Suppressor macrophage treated with lipopolysaccharide for 1 hour (primary cell): Measurements from ENCODE around the gene FAM78A.
"Not testable (repeated sequence)": the region's sequence is repeated elsewhere in the genome, so short reads cannot be mapped to it uniquely, and the experiment has no call there.

Experiments used
- DNase-seq, 3 donors: peaks; one replicate each; pipeline ENCODE4 v3.0.0-alpha.2; 2020 to 2022

The FAM78A gene

DNA sequence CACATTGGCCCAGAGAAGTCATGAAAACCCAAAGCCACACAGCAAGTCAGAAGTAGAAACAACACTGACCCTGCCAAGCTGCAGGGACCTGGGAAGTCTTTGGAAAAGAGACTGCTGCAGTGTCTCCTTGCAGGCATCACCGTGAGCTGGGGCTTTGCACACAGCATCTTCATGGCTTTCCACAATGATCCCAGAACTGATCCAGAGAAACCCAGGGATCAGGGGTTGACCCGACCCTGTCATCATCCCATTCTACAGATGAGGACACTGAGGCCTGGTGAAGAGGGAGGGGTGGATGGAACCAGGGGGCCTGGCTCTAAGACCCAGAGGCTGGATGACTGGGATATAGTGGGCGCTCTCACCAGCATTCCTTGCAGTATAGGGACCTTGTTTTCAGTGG is 4.3 kb upstream of the FAM78A start:
- no peak for DNase-seq

DNA sequence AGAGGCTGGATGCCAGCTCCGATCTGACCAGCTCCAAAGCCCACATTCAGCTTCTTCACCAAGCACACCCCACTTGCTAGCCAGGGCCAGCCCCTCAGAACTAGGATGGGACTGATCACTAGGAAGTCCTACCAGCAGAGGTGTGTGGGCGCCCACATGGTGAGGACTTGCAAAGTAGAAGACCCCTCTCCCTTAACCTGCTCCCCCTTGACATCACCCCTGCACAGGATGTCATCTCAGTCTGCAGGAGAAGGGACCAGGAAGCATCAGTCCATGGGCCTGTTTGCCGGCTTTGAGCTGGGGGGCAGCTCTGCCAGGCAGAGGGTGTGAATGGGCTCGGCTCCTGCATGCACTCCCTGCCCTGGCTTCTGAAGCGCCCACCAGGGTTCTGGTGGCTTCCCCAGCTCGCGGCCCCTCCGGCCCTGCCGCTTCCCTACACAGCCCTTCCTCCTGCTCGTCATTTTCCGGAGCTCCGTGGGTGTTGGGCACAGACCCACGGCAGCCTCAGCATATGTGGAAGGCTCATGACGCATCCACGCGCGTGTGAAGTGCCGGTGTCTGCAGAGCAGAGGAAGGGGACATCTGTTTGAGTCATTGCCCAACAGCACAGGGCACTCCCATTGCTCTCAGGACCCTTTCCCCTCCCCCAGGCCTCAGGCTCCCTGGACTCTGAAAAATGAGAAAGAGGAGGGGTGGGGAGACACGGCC is 3.7 kb upstream of the FAM78A start:
- peak; percentile 83 to 87 (median 87) for DNase-seq

DNA sequence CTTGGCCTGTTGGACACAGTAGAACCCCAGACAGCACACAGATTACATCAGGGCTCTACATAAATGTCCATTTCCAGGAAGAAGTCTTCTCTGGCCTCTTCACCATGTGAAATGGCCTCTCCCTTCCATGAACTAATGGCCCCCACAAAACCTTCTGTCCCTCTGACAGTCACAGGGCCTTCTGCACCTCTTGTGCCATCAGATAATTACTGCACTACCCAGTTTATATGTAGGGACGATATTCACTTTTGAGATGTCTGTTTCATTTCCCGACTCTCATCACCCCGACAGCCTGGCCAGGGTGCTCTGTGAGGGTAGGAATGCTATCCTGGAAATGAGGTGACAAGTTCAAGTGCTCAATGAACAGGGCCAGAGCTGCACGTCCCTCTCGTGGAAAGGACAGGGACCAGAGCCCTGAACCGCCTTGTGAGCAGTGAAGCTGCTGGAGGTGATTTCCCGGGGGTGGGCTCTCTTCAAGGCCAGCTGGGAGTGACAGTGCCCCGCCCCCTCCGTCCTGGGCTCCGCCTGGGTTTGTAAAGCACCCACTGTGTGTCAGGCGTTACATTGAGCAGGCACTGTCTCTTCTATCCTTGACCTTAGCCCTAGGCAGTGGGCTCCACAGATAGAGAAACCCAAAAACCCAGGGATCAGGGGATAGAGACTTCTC is 3.0 kb upstream of the FAM78A start:
- no peak for DNase-seq

DNA sequence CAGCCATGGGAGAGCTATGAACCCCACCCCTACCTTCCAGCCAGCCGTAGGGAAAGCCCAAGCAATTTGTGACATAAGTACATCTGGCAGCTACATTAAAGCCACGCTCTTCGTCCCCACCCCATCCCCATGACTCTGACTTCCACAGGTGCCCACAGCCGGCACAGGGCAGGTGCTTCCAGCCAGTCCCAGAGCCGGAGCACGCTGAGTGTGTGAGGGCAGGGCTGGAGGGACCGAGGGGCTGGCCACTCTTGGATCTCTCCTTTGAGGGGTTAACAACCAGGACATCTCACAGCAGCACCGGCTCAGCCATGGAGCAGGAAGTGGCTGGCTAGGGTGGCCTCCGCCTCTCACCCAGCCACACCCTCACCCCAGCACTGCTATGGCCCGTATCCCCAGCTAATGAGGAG is 2.4 kb upstream of the FAM78A start:
- DNase-seq: no peak

DNA sequence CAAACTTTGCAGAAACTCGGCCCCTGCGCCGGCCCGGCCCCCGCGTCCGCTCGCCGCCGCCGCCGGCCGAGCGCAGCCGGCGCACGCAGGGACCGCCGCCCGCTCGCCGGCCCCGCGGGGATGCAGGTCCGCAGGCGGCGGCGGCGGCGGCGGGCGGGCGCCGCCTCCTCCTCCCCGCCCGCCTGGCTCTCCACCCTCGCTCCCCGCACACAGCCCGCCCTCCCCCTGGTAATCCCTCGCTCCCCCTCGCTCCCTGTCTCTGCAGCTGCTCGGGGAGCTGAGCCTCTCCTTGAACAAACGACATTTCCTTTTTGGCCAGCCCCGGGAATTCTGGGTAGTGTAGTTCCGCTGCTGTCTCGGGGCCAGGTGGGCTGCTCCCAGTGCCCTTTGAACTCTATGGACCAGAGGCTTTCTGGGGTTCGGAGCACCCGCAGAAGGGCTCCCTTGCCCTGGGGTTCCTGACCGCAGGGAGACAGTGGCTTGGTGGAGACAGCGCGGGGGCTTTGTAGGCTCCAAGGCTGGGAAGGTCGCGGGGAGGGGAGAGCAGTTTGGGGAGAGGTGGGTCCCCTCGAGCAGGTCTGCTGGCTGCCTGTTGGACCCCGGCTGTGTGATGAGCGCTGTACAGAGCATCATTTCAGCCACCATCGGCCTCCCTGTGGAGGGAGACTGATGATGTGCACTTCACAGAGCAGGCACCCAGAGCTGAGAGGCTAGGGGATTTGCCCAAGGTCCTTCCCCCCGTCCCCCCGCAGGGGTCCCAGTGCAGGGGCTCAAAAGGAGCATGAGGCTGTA is 1.8 kb upstream of the FAM78A start:
- peak; percentile 73 to 87 (median 85) for DNase-seq

DNA sequence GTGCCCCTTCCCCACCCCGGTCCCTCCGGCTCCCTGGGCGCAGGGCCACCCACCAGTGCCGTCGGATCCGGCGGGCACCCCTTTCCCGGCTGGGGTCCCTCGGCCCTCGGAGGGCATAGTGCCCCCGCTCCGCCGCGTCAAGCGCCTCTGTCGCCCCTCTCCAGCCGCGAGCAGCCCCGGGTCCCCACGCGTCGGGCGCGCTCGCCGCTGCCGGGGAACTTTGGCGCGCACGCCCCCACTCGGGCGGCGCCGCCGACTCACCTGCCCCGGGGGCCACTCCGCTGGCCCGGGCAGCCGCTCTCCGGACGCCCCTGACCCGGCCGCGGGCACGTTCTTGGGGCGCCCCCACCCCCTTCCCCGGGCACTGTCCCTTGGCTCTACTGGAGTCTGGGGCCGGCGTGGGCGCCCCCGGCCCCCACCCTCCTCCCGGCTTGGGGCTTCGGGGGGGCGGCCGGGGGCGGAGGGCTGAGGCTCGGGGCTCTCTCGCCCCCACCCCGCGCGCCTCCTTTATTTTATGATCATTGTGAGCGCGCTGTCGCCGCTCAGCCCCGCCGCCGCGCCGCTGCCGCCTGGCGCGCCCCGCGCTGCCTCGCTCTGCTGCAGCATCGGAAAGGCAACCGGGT is 1.1 kb upstream of the FAM78A start:
- DNase-seq: peak in 2 of 3 donors; percentile 23 to 50

DNA sequence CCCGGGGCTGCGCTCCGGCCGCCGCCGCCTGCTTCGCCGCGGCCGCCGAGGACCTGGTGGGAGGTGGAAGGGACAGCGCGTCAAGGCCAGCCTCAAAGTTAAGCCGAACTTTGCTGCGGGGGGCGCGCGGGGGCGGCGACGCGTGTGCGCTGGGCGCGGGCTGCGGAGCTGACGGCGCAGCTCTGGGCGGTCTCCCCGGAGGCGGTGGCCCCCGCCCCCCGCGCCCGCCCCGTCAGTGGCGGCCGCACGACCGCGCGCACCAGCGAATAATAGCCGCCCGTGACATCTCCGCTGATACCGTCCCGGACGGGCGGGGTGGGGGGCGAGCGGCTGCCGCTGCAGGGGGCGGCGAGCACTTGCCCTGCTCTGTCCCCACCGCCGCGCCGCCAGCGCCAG is 579 bp upstream of the FAM78A start:
- DNase-seq: peak in 2 of 3 donors; percentile 44 to 65

DNA sequence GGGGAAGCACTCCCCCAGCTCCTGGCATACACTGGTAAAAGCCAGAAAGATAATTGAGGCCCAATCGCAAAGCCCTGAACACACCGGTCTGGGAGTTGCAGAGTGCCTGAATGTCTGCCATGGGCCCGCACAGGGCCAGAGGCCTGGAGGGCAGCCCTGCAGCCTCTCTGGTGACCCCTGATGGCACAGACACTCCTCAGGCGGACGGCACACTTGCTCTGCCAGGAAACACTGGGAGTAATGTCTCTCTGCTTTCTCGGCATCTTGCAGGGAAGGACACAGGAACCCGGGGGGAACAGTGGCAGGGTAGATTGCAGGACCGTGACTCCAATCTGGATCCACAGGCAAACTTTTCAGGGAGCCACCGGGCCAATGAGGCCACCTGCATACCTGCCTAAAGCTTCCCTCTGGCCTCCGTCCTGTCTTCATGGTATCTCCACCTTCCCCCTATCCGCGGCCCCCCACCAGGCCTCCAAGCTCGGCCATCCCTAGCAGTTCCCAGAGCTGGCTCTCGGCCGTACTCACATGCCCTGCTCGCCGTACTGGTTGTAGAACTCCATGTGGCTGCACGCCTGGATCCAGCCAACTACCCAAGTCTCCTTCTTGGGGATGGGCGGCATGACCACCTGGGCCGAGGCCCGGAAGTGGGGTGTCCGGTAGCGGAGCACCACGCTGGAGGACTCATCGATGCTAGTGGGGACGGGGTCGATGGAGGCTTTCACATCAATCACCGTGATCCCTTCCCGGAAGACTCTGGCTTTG is 797 bp downstream of the FAM78A start:
- DNase-seq: peak; percentile 67 to 75 (median 75)

DNA sequence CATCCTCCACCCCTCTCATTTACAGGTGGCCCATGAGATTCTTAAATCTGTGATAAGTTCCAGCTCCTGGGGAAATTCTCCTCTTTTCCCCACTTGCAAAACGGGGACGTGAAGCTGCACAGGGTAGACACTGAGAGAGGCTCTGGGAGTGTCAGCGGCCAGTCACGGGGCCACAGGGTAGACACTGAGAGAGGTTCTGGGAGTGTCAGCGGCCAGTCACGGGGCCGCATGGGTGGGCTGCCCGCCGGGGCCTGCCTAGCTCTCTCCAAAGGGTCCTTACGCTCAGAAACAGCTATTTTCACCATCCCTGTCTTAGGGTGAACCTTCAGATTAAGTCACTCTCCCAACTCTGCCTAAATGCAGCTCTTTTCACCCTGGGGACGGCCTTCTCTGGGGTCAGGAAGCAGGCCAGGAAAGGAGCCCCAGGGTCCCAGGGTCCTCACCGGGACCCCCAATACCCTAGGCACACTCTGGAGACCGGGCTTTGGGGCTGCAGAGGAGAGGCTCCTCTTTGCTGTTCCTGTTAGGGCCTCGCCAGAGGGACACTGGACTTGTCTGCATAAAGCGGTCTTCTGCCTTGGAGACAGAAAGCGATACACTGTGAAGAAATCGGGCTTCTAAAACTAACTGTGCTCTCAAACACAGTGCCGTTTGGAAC is 1.5 kb downstream of the FAM78A start:
- DNase-seq: peak; percentile 74 to 84 (median 75)

DNA sequence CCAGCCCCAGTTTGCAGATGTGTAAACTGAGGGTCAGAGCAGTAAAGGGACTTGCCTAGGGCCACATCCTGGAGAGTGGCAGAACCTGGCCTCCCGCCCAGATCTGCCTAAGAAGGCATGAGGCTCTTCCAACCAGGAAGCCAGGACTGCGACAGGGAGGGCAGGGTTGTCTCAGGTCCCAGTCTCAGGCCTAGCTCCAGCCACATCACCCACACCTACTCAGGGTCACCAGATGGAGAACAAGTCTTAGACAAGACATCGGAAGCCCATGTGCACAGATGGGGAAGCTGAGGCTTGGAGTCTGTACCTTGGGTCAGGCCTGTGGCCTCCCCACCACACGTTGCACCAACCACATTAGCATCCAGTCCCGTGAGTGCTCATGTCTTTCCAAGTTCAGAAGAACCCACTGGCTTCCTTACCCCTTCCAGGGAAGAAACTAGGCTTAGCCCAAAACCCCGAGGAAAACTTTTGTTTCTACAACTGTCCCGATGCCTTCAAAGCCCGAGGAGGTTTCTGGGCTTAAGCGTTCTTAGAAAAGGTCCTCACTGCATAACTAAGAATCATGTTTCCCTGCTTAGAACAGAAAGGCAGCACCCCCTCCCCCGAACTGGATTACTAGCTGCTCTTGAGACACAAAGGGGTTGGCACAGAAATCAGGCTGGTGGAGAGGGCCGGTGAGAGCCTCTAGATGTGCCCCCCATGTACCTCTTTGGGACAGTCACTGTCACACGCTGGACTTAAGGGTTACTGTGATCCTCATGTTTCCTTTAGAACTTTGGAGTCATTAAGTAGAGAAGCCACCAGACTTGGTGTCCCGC is 2.2 kb downstream of the FAM78A start:
- DNase-seq: peak; percentile 50 to 71 (median 61)

DNA sequence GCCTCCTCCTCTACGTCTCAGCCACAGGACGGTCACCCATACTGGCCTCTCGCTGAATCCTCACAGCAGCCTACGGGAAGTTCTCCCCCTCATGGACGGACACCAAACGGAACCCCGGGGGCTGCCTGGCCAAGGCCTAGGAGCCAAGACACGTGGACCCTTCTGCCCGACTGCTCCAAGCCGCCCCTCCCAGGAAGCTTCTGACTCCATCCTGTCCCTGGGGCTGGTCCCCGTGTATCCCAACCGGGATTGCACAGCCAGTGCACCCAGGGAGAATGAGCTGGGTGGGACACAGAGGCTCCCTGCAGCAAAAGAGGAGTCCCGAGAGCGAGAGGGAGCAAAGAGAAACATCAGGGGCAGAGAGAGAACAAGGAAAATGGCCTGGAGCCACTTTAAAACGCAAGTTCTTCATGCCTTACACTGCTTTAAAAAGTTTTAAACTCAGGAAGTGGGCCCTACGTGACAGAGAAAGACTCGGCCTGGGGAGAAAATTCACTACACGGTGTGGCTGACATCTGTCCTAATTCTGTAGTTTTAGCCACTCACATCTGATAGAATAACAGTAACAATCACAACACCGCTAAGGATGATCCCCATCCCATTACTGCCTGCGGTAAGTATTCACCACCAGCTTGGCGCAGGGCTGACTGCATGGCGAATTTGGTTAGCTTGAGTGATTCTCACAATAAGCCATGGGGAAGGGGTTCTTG is 3.0 kb downstream of the FAM78A start:
- DNase-seq: peak; percentile 70 to 82 (median 72)

DNA sequence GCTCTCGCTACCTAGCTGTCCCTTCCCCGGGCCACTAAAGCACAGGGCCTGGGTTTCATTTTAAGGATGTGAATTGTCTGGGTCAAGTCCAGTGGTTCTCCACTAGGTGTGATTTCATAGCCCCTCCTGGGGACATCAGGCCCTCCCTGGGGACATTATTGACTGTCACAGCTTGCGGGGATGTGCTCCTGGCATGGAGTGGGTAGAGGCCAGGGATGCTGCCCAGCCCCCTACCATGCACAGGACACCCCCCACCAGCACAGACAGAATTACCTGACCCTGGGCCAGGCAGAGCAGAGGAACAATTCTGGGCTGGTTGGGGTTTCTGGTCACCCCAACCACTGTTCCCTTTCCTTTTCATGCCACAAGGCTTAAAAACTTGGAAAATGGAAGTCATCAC is 4.1 kb downstream of the FAM78A start:
- no peak for DNase-seq

DNA sequence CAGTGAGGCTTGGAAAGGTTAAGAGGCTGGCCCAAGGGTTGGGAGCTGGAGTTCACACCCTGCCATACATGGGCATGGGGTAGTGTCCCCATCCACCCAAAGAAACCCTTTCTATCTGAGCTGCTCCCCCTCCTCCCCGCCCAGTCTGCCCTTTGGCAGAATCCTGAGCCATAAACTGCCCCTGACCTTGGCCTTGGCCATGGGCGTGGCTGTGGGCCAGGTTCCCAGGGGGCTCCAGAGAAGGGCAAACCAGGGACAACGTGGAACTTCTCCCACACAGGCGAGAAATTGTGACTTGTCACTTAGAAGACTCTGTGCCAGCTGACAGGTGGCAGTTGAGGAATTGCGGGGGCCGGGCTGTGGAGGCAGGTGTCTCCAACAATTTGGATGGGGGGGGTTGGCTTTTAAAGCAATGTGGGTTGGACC is 4.8 kb downstream of the FAM78A start:
- no peak for DNase-seq

DNA sequence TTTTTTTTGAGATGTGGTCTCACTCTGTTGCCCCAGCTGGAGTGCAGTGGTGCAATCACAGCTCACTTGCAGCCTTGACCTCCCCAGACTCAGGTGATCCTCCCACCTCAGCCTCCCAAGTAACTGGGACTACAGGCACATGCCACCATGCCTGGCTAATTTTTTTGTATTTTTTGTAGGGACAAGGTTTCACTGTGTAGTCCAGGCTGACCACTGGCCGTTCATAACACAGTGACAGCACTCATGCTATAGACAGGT is 5.4 kb downstream of the FAM78A start:
- DNase-seq: not testable (repeated sequence)

DNA sequence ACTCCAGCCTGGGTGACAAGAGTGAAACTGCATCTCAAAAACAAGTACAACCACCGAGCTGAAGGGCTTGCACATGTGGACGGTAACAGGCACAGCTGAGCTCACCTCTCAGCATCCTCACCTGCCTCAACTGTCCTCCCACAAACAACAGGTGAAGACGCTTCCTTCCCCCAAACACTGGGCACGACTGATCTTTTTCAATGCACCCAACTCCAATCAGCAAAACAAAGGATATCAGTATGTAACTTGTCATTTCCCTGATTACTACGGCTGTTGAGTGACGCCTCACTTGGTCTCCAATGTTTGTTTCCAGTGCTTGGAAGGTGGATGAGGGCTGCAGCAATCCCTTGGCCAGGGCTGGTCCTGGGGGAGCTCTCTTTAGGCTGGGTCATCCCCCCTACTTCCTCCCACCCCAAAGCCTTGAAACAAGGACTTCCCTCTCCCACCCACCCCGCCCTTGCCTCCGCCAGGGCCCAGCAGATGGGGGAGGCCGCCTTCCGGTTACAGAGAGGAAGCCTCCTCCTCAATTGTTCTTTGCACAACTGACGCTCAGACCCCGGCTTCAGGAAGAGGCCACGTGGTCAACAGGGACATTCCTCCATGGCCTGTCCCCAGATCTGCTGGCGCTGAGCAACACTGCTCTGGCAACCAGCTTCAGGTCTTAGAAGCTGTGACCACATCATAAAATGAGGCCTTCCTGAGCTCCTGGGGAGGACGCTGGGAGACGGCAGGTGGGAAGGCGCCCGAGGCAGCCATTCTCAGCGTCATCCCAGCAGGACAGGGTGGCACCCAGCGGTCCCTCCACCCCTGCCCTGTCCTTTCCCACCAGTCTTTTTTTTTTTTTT is 5.9 kb downstream of the FAM78A start:
- DNase-seq: peak; percentile 94 to 95 (median 95)

DNA sequence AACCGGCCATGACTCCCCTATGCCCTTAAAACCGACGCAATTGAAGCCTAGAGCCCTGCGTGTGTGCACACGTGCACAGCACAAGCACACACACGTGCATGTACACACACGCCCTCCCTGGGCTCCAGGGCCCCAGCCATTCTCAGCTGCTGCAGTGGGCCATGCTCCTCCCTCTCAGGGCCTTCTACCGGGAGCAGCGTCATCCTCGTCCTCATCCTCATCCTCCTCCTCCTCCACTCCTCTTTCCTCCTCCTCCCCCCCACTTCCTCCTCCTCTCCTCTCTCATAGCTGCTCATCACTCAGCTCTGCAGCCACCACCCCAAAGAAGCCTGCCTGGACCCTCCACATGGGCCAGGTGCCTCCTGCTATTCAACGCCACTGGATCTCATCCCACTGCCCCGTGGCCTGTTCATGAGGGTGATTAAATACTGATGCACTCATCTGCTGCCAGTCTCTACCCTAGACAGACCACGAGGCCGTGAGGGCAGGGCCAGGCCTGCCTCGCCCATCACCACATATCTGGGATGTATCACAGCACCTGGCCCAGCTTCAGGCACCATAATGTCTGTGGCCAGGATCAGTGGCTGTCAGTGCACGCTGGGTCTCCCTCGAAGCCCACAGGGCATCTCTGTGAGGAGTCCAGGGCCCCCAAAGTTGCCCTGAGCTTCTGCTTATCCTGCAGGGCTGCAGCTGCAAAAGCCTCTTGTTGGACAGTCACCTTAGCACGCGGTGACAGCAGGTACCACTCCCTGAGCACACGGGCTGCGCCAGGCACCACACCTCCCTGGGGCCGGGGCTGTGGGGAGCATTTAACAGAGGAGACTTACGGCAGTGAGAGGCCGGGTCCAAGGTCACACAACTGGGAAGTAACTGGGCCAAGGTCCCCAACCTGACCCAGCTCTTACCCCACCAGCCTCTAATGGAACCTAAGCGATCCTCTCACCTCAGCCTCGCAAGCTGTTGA is 9.8 kb downstream of the FAM78A start:
- DNase-seq: no peak

DNA sequence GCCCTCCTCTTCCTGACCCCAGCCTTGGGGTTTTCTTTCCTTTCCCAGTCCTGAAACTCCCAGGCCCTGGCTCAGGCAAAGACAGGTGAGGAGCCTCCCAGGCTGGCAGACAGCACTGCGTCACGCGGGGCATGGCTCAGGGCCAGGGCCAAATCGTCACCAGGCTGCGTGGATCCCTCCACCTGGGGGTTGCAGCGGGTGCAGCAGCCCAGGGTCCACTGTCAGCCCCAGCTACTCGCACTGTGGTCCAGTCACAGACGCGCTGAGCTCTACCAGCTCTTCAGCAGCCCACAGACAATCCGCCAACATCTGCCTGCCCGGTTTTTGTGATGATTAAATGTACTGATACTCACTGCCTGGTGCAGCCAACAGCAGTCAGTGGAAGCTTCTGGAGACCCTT is 12.1 kb downstream of the FAM78A start:
- no peak for DNase-seq

DNA sequence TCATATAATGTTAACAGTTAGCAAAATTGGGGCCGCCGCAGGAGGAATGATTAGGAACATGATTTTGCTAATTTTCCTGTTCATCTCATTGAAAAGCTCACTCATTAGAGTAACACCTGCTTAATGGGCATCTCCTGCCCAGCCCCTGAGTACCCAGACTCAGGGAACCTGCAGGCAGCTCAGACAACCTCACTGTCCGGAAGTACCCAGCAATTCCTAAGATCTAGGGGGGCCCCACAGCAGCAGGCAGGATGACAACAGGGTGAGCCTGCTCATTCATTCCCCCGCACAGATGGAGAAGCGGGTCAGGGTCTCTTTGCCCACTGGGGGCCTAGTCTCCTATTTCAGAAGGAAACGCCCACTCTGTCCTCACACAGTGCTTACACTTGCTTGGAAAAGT is 12.6 kb downstream of the FAM78A start:
- DNase-seq: no peak

DNA sequence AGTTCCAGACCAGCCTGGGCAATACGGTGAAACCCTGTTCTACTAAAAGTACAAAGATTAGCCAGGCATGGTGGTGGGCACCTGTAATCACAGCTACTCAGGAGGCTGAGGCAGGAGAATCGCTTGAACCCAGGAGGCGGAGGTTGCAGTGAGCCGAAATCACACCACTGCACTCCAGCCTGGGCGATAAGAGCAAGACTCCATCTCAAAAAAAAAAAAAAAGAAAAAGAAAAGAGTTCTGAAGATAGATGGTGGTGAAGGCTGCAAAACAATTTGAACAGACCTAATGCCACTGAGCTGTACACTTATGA is 13.3 kb downstream of the FAM78A start:
- not testable (repeated sequence) for DNase-seq
